Activated T-helper 2 cell treated with anti-CD3 and anti-CD28 coated beads, Interferon-gamma antibody, Interleukin-2, Interleukin-4, amounts not matched to agents 10 μg/mL and 5 μg/mL and 100 μg/mL, durations not matched to agents 14 hours and 24 hours and 36 hours (primary cell): ENCODE measurements around the gene SBK3. TPM values are rescaled to one million over a fixed set of nuclear protein-coding genes. Genes with fewer than 3 reads are reported as not detected.
"Not testable (repeated sequence)": the region's sequence is repeated elsewhere in the genome, so short reads cannot be mapped to it uniquely, and the experiment has no call there.

Experiments
- DNase-seq: peaks from one replicate; pipeline ENCODE4 v3.0.0; 2021; ENCODE audit warnings: low spot score
- H3K27ac Mint-ChIP-seq: one replicate; pipeline ENCODE4 v1.8.0; 2021; ENCODE audit warnings: mixed read lengths
- H3K27me3 Mint-ChIP-seq: one replicate; pipeline ENCODE4 v1.8.0; 2021; ENCODE audit warnings: low read depth, mixed read lengths
- H3K36me3 Mint-ChIP-seq: one replicate; pipeline ENCODE4 v1.8.0; 2021; ENCODE audit warnings: low read depth, mixed read lengths
- H3K4me1 Mint-ChIP-seq: one replicate; pipeline ENCODE4 v1.8.0; 2021; ENCODE audit warnings: low read depth, mixed read lengths
- H3K4me3 Mint-ChIP-seq: one replicate; pipeline ENCODE4 v1.8.0; 2021; ENCODE audit warnings: low read depth, mild to moderate bottlenecking, moderate library complexity, mixed read lengths
- H3K9me3 Mint-ChIP-seq: one replicate; pipeline ENCODE4 v1.8.0; 2021; ENCODE audit warnings: mixed read lengths
- intact Hi-C: fragments of 100-400 bp; cut with micrococcal nuclease; formaldehyde crosslinking; loops from one replicate; pipeline ENCODE4 v1.15.1; 2023
- total RNA-seq: library from RNA; stranded (reverse); gene quantifications from 2 replicates; pipeline ENCODE4 v1.2.3, GENCODE V29; 2022

The SBK3 gene
- total RNA-seq, 1 donor from 2014 or later, result not detected

- DNase-seq, result no peak
- no peaks in the 10 kb centered on the region for H3K9me3 Mint-ChIP-seq
- peaks cover 14% of the 10 kb centered on the region for H3K36me3 Mint-ChIP-seq
- peaks cover 8% of the 10 kb centered on the region for H3K27me3 Mint-ChIP-seq
- peak overlapping the region; percentile 33 for H3K4me3 Mint-ChIP-seq
- intact Hi-C loops, result no loop called here
- H3K4me1 Mint-ChIP-seq, result peaks cover 22% of the 10 kb centered on the region
- H3K27ac Mint-ChIP-seq, result no peak overlapping the region
Observed at GRCh38 chr19:55581823-55582223, 36.5 kb upstream of the SBK3 start.

GRCh38 chr19:55581145-55581822, 35.9 kb upstream of the SBK3 start:
- Mint-ChIP-seq H3K4me1 (peaks cover 22% of the 10 kb centered on the region), H3K4me3 (peak overlapping the region; percentile 88), H3K9me3 (no peaks in the 10 kb centered on the region), H3K27me3 (peaks cover 8% of the 10 kb centered on the region), H3K27ac (no peak overlapping the region), H3K36me3 (peaks cover 16% of the 10 kb centered on the region)
- intact Hi-C loops, result no loop called here
- DNase-seq, result no peak

GRCh38 chr19:55580628-55581144, 35.3 kb upstream of the SBK3 start, which contains the start of gene ZNF579:
ZNF579 (minus strand) TSS chr19:55580848; CDS start chr19:55579639, 1,209 bp downstream.
- Mint-ChIP-seq H3K36me3 (peaks cover 16% of the 10 kb centered on the region), H3K4me3 (peak within 1 kb of the TSS; percentile 88), H3K9me3 (no peaks in the 10 kb centered on the region), H3K27me3 (peaks cover 7% of the 10 kb centered on the region), H3K4me1 (peaks cover 19% of the 10 kb centered on the region), H3K27ac (peak within 1 kb of the TSS; percentile 81)
- DNase-seq, result peak; percentile 68
- intact Hi-C loops, result loop anchor here (1.0 kb wide), 2 partner anchors 19 to 25 kb away; partner anchors contain the start of genes FIZ1 and ZNF865

GRCh38 chr19:55579766-55580621, 34.7 kb upstream of the SBK3 start:
- H3K4me1 Mint-ChIP-seq, result peaks cover 15% of the 10 kb centered on the region
- peak overlapping the region; percentile 81 for H3K27ac Mint-ChIP-seq
- peaks cover 16% of the 10 kb centered on the region for H3K36me3 Mint-ChIP-seq

GRCh38 chr19:55578761-55579747, 33.7 kb upstream of the SBK3 start:
- Mint-ChIP-seq H3K36me3 (peaks cover 16% of the 10 kb centered on the region), H3K4me3 (peak overlapping the region; percentile 88), H3K4me1 (peaks cover 15% of the 10 kb centered on the region), H3K9me3 (no peaks in the 10 kb centered on the region), H3K27ac (peak overlapping the region; percentile 81), H3K27me3 (no peaks in the 10 kb centered on the region)
- intact Hi-C loops, result no loop called here
- DNase-seq, result no peak

More at GRCh38 chr19:55579766-55580621, 34.7 kb upstream of the SBK3 start:
- Mint-ChIP-seq H3K9me3 (no peaks in the 10 kb centered on the region), H3K4me3 (peak overlapping the region; percentile 88), H3K27me3 (peaks cover under 1% of the 10 kb centered on the region)
- no peak for DNase-seq
- intact Hi-C loops, result loop anchor here (1.0 kb wide), 2 partner anchors 19 to 25 kb away; partner anchors contain the start of genes FIZ1 and ZNF865

DNA sequence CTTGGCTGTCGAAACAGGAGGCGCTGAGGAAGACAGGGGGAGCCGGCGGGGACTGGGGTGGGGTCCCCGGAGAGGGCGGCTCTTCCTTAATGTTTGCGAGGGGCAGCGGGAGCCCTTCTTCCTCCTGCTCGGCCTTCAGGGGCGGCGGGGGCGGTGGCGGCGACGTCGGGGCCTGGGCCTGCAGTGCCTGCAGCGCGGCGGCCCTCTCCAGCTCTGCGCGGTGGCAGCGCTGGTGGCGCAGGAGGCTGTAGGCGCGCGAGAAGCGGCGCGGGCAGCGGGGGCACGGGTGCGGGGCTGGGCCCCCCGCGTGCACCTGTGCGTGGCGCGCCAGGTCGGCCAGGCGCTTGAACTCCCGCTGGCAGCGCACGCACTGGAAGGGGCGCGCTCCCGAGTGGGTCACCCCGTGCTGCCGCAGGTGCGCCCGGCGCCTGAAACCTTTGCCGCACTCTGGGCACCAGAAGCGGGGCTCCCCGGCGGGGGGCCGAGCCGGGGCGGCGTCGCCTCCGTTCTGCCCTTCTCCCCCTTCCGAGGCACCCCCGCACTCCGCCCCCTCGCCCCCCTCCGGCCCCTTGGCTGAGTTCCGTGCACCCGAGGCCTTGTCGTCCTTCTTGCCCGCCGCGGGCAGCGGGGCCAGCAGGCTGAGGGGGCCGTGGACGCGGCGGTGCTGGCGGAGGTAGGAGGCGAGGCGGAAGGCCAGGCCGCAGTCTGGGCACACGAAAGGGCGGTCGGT, 32.9 kb upstream of the SBK3 start:
- intact Hi-C loops, result no loop called here
- Mint-ChIP-seq H3K4me3 (no peak overlapping the region), H3K36me3 (peaks cover 16% of the 10 kb centered on the region), H3K27ac (no peak overlapping the region), H3K4me1 (peaks cover 15% of the 10 kb centered on the region), H3K27me3 (no peaks in the 10 kb centered on the region), H3K9me3 (no peaks in the 10 kb centered on the region)
- no peak for DNase-seq

- intact Hi-C loops, result no loop called here
- Mint-ChIP-seq H3K4me1 (peaks cover 12% of the 10 kb centered on the region), H3K27me3 (no peaks in the 10 kb centered on the region), H3K9me3 (no peaks in the 10 kb centered on the region), H3K36me3 (peaks cover 16% of the 10 kb centered on the region), H3K27ac (no peak overlapping the region), H3K4me3 (peak overlapping the region; percentile 13)
- no peak for DNase-seq
Observed at GRCh38 chr19:55576746-55577145, 31.4 kb upstream of the SBK3 start.

DNA sequence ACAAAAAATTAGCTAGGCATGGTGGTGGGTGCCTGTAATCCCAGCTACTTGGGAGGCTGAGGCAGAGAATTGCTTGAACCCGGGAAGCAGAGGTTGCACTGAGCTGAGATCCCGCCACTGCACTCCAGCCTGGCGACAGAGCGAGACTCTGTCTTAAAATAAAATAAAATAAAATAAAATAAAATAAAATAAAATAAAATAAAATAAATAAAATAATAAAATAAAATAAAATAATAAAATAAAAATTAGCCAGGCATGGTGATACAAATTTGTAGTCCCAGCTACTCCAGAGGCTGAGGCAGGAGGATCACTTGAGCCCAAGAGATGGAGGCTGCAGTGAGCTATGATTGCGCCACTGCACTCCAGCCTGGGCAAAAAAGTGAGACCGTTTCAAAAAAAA, 28.6 kb upstream of the SBK3 start:
- intact Hi-C loops, result not testable (repeated sequence)

GRCh38 chr19:55569477-55569876, 24.1 kb upstream of the SBK3 start:
- H3K36me3 Mint-ChIP-seq, DNase-seq, H3K9me3 Mint-ChIP-seq, H3K4me3 Mint-ChIP-seq, H3K4me1 Mint-ChIP-seq, H3K27ac Mint-ChIP-seq, intact Hi-C loops, H3K27me3 Mint-ChIP-seq: not testable (repeated sequence)

More for the DNA sequence above, 28.6 kb upstream of the SBK3 start:
- H3K36me3 Mint-ChIP-seq, result peaks cover 11% of the 10 kb centered on the region
- H3K4me3 Mint-ChIP-seq, DNase-seq, H3K27ac Mint-ChIP-seq, H3K27me3 Mint-ChIP-seq, H3K4me1 Mint-ChIP-seq, H3K9me3 Mint-ChIP-seq: not testable (repeated sequence)

DNA sequence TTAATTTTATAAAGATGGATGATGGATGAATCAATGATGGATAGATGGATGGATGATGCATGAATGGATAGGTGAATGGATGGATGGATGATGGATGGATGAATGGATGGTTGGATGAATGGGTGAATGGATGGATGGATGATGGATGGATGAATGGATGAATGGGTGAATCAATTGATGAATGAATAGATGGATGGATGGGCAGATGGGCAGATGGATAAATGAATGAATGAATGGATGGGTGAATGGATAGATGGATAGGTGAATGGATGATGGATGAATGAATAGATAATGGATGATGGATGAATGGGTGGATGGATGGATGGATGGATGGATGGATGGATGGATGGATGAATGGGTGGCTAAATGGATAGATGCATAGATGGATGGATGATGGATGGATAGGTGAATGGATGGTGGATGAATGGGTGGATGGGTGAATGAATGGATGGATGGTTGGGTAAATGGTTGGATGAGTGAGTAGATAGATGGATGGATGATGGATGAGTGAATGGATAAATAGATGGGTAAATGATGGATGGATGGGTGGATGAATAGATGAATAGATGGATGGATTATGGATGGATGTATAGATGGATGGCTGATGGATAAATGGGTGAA, 22.5 kb upstream of the SBK3 start:
- intact Hi-C loops, result no loop called here
- no peak overlapping the region for H3K27ac Mint-ChIP-seq
- no peak overlapping the region for H3K4me3 Mint-ChIP-seq
- H3K4me1 Mint-ChIP-seq, result no peaks in the 10 kb centered on the region
- H3K36me3 Mint-ChIP-seq, result no peaks in the 10 kb centered on the region
- DNase-seq, result no peak
- H3K27me3 Mint-ChIP-seq, result no peaks in the 10 kb centered on the region
- no peaks in the 10 kb centered on the region for H3K9me3 Mint-ChIP-seq

- no peaks in the 10 kb centered on the region for H3K9me3 Mint-ChIP-seq
- no peak overlapping the region for H3K4me3 Mint-ChIP-seq
- intact Hi-C loops, result no loop called here
- no peak for DNase-seq
- H3K27ac Mint-ChIP-seq, result no peak overlapping the region
- no peaks in the 10 kb centered on the region for H3K36me3 Mint-ChIP-seq
- H3K4me1 Mint-ChIP-seq, result no peaks in the 10 kb centered on the region
- no peaks in the 10 kb centered on the region for H3K27me3 Mint-ChIP-seq
Observed at GRCh38 chr19:55566823-55567222, 21.5 kb upstream of the SBK3 start.
